GM19438 (cell line): ENCODE data around the gene PI16.
"Not testable (repeated sequence)": the region's sequence is repeated elsewhere in the genome, so short reads cannot be mapped to it uniquely, and the experiment has no call there.

ENCODE experiments used
- ATAC-seq: cut with Tn5 transposase; IDR thresholded peaks from one replicate; pipeline ENCODE4 v1.9.1; 2021; ENCODE audit warnings: low read depth; ENCODE audit not compliant: unreplicated experiment

The PI16 gene

DNA sequence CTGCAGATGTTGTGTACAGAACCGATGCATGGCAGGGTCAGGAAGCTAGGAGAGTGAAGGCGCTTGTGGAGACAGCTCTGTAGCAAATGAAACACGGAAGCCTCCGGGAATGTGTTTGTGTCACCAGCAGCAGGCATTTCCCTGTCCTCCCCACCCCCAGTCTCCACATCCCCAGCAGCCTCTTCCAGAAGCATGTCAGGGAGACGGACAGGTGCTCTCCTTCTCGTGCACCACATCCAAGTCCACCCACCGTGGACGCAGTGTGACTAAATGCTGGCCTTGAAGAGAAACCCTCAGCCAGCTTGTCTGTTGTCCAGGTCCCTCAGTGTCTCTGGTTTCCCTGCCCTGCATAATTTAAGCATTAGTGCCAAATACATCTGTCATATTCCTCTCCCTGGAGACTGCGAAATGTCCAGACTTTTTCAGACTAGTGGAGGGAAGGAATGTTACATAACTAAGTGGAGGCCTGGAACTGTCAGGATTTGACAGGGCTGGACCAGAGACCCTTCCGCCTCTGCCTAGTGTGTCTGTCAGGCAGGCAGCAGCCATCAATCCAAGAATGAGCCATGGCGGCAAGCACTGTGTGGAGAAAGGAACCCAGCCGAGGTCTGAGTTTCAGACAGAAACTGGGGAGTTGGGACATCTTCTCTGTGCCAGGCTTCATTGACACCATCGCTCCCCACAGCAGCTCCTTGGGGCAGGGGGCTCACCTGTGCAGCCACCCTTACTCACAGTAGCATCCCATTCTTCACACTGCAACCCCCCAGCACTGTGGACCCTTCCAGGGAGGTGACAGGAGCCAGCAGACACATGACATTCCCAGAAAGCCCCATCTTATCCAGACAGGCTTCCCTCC is 26.6 kb upstream of the PI16 start:
- no peak for ATAC-seq

DNA sequence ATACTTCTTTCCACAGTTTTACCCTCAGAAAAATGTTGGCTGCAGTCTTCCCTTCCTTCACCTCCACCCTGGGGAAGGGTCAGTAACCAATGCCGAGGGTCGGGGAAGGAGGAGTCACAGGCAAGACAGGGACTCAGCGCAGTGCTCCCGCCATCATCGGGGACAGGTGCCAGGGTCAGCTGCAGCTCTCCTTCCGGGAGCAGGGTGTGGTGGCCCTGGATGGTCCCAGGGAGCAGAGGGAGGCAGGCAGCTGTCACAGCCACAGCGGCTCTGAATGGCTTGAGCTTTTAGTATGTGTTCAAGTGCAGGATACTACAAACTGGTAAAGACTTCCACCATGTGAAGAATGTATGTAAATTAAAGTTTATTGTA is 26.0 kb upstream of the PI16 start:
- ATAC-seq = no peak

DNA sequence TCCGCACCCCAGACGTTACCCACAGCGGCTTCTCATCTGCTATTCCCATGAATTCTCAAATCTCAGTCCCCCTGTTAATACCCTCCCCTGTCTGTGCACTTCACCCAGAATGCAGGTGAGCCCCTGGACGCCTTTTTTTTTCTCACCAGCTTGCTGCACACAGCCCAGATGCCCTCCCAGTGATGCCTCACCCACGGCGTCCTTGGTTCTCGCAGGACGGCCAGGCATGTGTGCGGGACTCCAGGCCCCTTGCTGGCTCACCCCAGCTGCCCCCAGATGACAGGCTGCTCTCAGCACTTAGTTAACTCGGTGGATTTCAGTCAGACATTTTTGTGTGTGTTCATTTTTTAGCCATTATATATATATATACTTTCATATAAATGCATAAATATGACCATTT is 25.4 kb upstream of the PI16 start:
- no peak for ATAC-seq

DNA sequence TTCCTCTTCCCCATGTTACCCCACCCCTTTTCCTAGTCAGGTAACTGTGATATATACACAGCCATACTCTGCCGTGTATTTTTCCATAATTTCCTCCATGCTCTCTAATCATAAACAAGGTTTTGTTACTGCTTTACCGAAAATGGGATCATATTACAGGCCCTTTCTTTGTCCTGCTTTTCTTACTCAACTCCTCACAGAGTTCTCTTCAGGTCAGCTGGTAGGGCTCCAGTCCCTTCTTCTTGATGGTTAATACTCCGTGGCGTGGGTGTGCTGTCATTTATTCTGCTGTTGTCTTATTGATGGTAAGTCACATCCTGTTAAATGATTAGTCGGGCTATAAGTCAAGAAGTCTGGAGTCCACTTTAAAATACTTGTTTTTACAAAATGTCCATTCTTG is 24.9 kb upstream of the PI16 start:
- no peak for ATAC-seq

DNA sequence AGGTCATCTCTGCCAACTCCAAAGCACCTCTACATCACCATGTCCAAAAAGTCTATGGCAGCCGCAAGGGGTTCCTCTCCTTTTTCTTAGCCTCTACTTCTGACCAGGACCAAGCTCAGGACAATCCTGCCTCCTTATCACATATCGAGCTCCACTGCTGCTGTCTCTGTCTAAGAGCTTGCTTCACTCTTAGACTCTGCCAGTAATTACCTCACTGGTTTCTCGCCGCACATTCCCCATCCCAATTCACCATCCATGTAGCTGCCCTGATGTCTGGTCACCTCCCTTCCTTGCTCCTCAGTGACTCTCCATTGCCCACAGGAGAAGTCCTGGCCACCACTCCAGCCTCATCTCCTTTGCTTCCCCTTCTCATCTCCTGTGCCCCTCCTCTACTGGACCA is 24.1 kb upstream of the PI16 start:
- ATAC-seq = no peak

DNA sequence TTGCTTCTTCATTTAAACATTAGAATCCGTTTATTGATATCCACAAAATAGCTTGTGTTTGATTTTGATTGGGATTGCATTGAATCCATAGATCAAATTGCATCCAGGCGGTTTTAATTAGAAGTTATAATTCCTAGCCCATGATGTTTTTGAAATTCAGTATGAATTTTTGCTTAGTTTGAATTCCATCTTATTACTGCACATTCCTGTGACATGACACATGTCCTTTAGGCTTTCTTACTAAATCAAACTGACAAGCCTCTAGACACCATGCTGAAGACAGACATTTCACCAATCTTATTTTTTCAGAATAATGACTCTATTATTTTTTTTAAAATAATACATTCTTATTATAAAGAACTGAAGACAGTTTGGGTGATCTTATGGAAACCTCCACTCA is 21.4 kb upstream of the PI16 start:
- no peak for ATAC-seq

DNA sequence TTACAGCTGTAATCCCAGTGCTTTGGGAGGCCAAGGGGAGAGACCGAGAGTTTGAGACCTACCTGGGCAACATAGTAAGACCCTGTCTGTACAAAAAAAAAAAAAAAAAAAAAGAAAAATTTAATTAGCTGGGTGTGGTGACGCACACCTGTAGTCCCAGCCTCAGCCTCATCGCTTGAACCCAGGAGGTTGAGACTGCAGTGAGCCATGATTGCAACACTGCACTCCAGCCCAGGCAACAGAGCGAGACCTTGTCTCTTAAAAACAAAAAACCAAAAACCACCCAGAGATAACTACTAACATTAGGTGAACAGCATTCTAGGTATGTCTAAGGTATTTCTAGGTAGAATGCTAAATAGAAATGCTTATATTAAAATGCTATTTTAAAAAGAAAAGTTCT is 21.0 kb upstream of the PI16 start:
- no peak for ATAC-seq

DNA sequence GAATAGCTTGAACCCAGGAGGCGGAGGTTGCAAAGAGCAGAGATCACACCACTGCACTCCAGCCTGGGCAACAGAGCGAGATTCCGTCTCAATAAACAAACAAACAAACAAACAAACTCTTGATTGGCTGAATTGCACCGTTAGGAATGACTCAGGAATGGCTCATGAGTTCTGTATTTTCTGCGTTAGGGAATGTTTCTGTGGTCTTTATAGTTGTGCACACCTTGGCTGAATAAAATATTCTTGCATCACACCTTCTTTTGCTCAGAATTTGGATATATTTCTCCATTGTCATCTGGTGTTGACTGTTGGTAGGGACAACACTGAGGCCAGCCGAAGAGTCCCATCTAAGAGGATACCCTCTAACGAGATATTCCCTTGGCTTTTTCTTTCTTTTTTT is 19.6 kb upstream of the PI16 start:
- ATAC-seq = no peak

DNA sequence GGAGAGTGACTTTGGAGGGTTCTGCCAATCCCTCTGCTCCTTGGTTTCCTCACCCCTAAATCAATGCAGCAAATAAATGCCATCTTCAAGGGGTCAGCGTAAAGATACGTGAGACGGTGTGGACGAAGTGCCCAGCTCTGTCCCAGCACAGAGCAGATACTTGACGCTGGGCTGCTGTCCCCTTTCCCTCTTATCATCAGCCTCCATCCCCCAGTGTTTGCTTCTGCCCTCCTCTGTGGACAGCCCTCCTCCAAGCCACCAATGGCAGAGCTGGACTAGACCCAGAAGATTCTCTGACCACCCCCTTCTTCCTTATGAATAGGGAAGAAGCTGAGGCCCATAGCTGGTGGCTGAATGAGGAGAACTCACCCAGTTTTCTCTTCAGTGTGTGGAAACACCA is 17.7 kb upstream of the PI16 start:
- ATAC-seq = no peak

DNA sequence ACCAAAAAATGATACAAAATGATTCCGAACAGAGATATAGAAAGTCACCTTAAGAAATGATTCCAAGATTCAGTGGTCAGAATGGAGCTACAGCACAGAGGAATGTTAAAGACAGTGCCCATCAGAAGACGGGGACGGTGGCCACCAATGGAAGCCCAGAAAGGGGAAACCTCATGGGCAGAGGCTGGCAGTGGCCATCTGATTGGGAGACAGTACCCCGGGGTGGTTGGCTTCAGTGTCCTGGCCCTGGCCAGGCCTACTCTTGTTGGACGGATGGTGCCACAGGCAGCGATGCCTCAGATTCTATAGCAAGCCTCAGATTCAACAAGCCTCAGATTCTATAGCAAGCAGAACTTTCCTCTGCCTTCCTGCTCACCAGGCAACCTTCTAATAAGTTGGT is 16.6 kb upstream of the PI16 start:
- no peak for ATAC-seq

DNA sequence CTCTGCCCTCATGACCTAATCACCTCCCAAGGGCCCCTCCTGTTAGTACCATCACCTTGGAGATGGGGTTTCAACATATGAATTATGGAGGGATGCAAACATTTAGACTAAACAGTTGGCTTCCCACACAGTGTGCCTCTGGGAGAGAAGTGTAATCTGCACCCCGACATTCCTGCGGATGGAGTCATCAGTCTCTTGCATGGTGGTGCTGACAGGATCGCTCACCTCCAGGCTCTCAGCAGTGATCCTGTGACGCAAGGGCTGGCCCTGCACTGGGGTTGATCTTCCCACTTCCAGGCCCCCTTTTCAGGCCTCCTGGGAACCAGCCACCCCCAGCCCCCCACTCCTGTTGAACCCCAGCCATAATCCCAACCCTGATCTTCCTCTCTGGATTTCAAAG is 16.0 kb upstream of the PI16 start:
- no peak for ATAC-seq

DNA sequence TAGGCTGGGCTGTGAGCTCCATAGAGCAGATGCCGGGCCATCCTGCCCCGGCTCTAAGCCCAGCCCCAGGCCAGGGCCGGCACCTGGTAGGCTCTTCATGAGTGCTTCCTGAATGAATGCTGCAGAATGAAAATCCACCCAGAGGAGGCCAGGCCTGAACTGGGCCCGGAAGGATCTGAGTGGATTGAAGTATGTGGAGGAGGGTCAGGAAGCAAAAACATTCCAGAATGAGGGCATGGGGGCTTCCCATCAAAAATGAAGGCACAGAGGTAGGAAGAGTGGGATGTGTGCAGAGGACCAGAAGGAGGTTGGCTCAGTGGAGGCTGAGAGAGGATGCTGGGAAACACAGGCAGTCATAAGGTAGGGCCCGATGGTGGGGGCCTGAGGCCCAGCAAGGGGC is 15.5 kb upstream of the PI16 start:
- not testable (repeated sequence) for ATAC-seq

DNA sequence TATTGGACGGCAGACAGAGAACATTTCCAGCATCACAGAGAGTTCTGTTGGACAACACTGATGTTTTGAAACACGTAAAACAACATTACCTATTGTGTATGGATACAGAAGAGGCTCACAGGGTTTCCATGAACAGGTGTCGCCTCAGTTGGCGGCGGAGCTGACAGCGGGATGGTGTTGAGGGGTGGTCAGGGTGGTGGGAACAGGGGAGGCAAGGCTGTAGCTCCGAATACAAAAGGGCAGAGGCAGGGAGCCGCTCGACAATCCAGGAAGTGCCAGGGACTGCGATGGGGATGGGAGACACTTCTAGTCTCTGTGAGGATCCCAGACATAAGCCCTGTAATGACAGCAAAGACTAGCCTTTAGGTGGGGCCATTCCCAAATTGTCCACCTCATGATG is 14.5 kb upstream of the PI16 start:
- ATAC-seq = no peak

DNA sequence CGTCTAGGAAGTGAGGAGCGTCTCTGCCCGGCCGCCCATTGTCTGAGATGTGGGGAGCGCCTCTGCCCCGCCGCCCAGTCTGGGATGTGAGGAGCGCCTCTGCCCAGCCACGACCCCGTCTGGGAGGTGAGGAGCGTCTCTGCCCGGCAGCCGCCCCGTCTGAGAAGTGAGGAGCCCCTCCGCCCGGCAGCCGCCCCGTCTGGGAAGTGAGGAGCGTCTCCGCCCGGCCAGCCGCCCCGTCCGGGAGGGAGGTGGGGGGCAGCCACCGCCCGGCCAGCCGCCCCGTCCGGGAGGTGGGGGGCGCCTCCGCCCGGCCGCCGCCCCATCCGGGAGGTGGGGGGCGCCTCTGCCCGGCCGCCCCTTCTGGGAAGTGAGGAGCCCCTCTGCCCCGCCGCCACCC is 13.0 kb upstream of the PI16 start:
- ATAC-seq = not testable (repeated sequence)

DNA sequence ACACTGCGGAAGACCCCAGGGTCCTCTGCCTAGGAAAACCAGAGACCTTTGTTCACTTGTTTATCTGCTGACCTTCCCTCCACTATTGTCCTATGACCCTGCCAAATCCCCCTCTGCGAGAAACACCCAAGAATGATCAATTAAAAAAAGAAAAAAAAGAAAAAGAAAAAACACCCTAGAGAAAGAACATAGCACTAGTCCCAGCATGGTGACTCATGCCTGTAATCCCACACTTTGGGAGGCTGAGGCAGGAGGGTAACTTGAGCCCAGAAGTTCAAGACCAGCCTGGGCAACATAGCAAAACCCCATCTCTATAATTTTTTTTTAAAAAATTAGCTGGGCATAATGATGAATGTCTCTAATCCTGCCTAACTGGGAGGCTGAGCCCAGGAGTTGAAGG is 12.2 kb upstream of the PI16 start:
- not testable (repeated sequence) for ATAC-seq

DNA sequence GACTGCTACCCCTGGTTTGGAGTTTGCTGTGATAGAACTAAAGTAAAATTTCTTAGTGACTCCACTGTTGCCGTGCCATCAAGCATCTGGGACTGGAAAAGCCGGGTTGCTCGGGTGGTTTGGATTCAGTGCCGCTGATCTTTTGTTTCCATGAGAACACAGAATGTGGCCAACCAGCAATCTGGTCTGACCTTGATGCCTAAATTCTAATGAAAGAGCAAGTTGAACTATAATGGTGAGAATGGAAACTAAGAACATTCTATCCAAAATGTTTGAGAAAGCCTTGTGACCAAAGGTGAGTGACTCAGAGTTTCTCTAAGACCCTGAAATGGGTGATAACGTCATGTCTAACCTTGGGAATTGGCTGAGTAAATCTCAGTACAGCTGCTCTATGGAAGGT is 9.9 kb upstream of the PI16 start:
- ATAC-seq = no peak

DNA sequence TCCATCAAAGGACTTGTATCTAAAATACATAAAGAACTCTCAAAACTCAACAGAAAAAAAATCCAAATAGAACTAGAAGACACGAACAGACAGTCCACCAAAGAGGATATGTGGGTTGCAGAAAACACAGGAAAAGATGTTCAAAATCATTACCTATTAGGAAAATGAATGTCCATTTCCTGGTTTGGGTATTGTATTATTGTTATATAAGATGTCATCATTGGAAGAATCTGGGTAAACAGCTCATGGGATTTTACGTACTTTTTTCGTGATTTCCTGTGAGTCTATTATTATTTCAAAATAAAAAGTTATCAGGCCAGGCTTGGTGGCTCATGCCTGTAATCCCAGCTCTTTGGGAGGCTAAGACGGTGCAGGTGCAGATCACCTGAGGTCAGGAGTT is 9.2 kb upstream of the PI16 start:
- ATAC-seq = no peak

DNA sequence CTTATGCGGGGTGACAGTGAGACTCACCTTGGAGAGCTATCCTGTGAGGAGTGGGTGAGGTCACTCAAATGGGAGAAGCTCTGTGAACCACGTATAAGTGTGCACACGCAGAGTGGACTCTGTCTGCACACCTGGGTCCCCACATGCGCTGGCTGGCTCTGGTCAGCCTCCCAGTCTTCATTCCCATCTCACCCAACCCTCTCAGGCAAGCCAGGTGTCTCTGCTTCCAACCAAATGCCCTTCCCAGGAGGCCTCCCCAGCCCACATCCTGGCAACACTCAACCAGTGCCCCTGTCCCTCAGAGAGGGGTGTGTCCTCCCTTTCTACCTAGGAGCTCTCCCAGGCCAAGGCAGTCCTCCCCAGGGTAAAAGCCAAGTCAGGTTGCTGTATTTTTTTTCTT is 8.0 kb upstream of the PI16 start:
- ATAC-seq = no peak

DNA sequence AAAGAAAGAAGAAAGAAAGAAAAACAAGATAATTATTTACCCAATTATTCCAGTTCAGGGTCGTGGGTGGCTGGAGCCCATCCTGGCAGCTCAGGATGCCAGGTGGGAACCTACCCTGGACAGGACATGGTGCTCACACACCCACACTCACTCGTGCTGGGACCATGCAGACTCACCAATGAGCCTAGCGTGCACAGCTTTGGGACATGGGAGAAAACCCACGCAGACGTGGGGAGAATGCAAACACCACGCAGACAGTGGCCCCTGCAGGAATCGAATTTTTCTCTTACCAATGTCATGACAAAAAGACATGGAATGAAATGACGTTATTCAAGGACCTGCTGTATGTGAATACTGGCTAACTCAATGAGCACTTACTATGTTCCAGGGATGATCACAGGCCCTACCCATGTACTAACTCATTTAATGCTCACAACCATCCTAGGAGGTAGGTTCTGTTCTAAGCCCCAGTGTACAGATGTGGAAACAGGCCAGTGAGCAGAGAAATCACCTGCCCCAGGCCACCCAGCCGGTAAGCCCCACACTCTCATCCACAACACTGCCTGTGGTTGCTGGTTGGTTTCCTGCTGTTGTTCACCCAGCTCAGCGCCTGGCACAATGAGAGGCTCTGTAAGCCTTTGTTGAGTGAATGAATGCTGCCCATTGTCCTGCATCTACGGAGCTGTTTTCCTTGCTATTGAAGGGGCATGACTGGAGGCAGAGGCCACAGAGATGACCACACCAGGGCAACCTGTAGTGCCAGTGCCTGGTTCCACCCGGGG is 6.8 kb upstream of the PI16 start:
- ATAC-seq = no peak

DNA sequence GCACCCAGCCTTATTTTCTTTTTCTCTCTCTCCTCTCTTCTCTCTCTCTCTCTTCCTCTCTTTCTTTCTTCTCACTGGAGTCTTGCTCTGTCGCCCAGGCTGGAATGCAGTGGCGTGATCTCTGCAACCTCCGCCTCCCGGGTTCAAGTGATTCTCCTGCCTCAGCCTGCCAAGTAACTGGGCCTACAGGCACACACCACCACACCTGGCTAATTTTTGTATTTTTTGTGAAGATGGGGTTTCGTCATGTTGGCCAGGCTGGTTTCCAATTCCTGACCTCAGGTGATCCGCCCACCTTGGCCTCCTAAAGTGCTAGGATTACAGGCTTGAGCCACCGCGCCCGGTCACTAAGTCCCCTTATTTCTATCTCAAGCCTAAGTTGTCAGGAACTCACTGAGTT is 5.5 kb upstream of the PI16 start:
- ATAC-seq = not testable (repeated sequence)

DNA sequence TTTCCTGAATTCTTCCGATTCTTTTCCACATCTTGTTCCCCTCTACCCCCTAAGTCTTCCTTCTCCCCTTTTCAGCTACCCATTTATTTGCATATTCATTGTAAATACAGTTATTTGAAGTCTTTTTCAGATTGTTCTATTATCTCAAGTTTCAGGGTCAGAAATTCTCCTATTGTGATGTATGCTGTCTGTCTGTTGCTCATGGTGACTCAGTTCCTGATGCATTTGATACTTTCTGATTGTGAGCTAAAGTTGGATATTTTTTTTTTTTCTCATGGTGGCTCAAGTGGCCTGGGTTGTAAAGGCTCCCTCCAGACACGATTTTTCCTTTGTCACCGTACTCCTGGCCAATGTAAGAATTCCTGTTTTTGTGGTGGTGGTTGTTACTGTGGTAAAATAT is 4.9 kb upstream of the PI16 start:
- no peak for ATAC-seq

DNA sequence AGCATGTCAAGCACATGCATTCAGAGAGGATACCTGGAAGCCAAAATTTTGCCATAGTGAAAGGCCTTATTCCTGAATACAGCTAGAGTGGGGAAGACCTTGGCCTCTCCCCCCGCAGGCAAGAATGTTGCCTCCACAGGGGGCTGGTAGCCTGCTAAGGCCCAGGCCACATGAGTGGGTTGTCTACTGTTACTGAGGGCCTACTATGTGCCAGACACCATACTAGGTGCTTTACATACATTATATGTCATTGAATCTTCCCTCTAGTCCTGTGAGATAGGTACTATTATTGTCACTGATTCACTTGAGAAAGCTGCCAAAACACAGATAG is 642 bp upstream of the PI16 start:
- no peak for ATAC-seq
